ENCODE measurements around the gene UGT1A4.
"Not testable (repeated sequence)": the region's sequence is repeated elsewhere in the genome, so short reads cannot be mapped to it uniquely, and the experiment has no call there.

The UGT1A4 gene

GRCh38 chr2:233751212-233752009, 32.9 kb downstream of the UGT1A4 start:
- not testable (repeated sequence) for DNase-seq

DNA sequence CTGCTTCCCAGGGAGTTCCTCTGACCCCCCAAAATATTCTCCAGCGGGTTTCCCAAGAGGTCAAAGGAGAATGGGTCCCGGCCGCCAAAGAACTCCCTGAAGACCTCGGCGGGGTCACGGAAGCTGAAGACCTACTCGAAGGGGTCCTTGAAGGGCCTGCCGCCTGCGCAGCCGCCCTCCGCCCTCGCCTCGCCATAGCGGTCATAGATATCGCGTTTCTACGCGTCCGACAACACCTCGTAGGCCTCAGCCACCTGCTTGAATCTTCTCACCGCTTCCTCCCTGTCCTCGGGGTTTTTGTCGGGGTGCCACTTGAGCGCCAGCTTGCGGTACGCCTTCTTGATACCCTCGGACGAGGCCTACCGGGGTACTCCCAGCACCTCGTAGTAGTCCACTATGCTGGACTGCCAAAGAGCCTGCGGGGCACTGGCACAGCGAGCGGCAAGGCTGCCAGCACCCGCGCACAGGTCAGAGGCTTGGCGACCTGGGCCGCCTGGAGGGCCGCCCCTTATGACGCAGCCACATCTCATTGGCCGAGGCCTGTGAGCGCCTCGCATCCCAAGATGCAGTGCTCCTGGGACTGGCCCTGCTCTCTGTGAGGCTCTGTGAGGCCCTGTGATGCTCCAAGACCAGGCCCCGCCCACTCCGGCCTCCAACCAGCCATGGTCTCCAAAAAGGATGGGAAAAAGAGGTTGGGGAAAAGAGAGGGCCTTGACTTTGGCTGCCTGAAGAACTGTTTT, 36.5 kb downstream of the UGT1A4 start:
- DNase-seq = no peak

GRCh38 chr2:233756429-233757081, 38.0 kb downstream of the UGT1A4 start:
- DNase-seq = no peak

GRCh38 chr2:233758141-233758540, 39.6 kb downstream of the UGT1A4 start:
- no peak for DNase-seq

GRCh38 chr2:233758849-233759248, 40.3 kb downstream of the UGT1A4 start:
- no peak for DNase-seq

DNA sequence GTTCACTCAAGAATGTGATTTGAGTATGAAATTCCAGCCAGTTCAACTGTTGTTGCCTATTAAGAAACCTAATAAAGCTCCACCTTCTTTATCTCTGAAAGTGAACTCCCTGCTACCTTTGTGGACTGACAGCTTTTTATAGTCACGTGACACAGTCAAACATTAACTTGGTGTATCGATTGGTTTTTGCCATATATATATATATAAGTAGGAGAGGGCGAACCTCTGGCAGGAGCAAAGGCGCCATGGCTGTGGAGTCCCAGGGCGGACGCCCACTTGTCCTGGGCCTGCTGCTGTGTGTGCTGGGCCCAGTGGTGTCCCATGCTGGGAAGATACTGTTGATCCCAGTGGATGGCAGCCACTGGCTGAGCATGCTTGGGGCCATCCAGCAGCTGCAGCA, 41.5 kb downstream of the UGT1A4 start, which contains the start of gene UGT1A1:
UGT1A1 (plus strand) TSS at position 228 of the 400 bp plus-strand sequence; CDS start at position 246, 18 bp downstream.
- peak; percentile 29 for DNase-seq

- no peak for DNase-seq
Observed at GRCh38 chr2:233761040-233761769, 42.7 kb downstream of the UGT1A4 start.

DNA sequence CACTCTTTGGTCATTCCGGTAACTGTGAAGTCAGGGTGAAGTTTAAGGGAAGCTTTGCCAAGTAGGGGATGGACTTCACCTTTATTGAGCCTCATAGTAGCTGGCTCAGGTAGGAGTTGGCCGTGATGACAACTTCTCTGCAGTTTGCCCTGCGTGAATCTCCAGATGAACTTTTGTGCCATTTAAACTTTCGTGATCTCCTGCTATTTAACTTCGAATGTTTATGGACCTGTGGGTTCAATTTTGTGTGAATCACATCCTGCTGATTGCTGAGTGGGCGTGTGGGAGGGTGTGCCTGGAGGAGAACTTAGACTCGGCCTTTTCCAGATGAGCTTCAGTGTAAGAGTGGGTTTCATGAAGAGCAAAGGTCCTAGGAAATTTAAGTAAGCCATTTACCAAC, 45.7 kb downstream of the UGT1A4 start:
- DNase-seq = no peak

- DNase-seq = no peak
Observed at GRCh38 chr2:233764761-233765160, 46.2 kb downstream of the UGT1A4 start.

DNA sequence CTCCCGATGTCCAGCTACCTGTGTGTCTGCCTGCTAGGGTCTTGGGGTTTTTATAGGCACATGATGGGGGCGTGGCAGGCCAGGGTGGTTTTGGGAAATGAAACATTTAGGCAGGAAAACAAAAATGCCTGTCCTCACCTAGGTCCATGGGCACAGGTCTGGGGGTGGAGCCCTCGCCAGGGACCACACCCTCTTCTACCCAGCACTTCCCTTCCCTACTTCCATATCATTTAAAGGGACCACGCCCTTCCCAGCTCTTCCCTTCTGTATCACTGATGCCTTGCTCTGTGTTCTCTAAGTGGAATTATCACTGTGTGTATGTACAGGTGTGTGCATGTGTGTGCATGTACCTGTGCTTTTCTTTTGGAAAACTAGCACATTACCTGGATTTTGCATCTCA, 47.9 kb downstream of the UGT1A4 start:
- no peak for DNase-seq

- peak; percentile 24 for DNase-seq
Observed at GRCh38 chr2:233768076-233768475, 49.5 kb downstream of the UGT1A4 start.

DNA sequence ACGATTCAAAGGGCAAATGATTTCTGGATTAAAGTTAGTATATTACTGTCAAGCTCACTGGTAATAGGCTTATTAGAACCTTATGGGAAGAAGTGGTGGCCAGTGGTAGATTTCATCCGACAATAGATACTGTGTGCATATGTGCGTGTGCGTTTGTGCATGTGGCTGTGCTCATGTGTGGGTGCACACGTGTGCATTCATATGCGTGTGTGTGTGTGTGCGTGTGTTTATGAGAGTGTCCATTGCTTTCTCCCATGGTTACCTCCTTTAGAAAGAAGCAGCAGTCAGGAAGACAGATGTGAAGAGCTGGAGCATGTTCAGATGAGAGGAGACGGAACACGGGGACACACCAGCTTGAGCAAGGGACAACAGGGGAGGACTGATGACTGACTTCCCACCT, 50.7 kb downstream of the UGT1A4 start:
- no peak for DNase-seq

DNA sequence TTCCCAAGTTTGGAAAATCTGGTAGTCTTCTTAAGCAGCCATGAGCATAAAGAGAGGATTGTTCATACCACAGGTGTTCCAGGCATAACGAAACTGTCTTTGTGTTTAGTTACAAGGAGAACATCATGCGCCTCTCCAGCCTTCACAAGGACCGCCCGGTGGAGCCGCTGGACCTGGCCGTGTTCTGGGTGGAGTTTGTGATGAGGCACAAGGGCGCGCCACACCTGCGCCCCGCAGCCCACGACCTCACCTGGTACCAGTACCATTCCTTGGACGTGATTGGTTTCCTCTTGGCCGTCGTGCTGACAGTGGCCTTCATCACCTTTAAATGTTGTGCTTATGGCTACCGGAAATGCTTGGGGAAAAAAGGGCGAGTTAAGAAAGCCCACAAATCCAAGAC, 53.6 kb downstream of the UGT1A4 start:
- no peak for DNase-seq

GRCh38 chr2:233772583-233772982, 54.0 kb downstream of the UGT1A4 start:
- no peak for DNase-seq

GRCh38 chr2:233773854-233774253, 55.3 kb downstream of the UGT1A4 start:
- no peak for DNase-seq

DNA sequence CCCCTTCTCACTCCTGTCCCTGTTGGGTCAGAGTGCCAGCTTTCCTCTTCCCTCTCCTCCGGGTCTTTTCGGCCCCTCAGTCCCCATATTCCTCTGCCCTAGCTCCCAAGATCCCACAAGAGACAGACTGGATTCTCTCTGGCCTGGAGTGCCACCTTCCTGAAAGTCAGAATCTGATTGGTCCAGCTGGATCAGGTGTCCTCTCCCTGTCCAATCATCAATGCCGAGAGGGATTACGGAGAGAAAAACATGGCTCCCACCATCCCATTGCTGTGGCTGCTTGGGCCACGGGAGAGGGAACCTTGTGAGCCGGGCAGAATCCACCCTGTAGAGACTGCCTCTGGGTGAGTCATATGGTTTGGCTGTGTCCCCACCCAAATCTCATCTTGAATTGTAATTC, 56.9 kb downstream of the UGT1A4 start:
- no peak for DNase-seq

- no peak for DNase-seq
Observed at GRCh38 chr2:233778030-233778429, 59.5 kb downstream of the UGT1A4 start, which contains the start of gene MROH2A. Gene MROH2A, plus strand, starts transcription at chr2:233778330. Its CDS starts 1,029 bp downstream, at chr2:233779359.

GRCh38 chr2:233779722-233780121, 61.2 kb downstream of the UGT1A4 start:
- no peak for DNase-seq

- DNase-seq = no peak
Observed at GRCh38 chr2:233780771-233781170, 62.2 kb downstream of the UGT1A4 start.

GRCh38 chr2:233789554-233789953, 71.0 kb downstream of the UGT1A4 start:
- DNase-seq = no peak

- DNase-seq = no peak
Observed at GRCh38 chr2:233791151-233791882, 72.8 kb downstream of the UGT1A4 start.

DNA sequence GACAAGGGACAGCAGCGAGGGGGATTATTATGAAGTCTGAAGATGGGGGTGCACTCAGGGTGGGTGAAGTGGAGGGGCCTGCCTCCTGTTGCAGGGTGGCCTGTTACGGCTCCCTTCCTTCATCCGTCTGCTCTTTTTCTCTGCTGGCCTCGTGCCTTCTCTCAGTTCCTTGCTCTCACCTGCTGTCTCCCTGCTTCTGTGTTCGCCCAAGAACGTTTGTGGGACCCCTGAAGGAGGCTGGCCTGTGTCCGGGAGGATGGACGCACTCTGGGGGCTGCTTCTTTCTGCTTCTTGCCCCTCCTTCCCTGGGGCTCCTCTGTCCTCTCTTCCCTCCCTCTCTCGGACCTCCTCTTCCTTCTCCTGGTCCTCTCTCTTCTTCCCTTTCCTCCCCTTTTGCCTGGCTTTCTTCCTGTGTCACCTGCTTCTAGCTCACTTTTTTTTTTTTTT, 73.4 kb downstream of the UGT1A4 start:
- DNase-seq = peak; percentile 42
